ENCODE data around the gene GRIN2C.
A peak's percentile ranks its signal among the peaks of the same experiment; 100 is the strongest.
"Not testable (repeated sequence)": the region's sequence is repeated elsewhere in the genome, so short reads cannot be mapped to it uniquely, and the experiment has no call there.

GRIN2C gene

DNA sequence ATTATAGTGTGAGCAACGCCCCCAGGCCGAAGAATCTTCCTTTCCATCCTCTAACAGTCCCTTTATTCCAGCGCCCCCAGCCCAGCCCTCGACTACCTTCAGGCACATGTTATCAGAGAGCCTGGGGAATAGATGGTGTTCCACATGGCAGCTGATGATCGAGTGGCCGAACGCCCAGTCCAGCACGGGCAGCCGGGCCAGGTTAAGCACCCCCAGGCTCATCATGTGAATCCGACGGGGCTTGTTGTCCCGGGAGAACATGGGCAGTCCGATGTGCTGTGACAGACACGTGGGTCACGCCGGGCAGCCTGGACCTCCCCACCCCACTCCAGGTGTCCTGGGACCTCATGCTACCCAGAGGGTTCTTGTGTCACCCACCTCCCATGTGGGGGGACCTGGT lies 19.6 kb upstream of the GRIN2C start:
- DNase-seq (ENCODE audit: low read depth): no peak

DNA sequence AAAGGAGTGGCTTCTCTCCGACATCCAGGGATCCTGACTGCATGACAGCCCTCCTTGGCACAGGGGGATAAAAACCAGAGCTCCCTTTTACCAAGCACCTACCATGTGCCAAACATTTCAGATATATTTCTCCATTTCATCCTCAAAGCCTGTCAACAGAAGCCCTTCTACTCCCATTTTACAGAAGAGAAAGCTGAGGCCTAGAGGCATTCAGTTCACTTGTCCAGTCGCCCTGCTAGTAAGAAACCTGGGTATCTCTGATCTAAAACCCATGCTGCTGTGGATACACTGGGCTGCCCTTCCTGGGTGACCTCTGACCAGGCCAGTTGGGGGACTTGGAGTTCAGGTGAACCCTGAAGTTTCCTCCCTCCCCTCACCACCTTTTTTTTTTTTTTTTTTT lies 19.0 kb upstream of the GRIN2C start:
- no peak for DNase-seq (ENCODE audit: low read depth)

DNA sequence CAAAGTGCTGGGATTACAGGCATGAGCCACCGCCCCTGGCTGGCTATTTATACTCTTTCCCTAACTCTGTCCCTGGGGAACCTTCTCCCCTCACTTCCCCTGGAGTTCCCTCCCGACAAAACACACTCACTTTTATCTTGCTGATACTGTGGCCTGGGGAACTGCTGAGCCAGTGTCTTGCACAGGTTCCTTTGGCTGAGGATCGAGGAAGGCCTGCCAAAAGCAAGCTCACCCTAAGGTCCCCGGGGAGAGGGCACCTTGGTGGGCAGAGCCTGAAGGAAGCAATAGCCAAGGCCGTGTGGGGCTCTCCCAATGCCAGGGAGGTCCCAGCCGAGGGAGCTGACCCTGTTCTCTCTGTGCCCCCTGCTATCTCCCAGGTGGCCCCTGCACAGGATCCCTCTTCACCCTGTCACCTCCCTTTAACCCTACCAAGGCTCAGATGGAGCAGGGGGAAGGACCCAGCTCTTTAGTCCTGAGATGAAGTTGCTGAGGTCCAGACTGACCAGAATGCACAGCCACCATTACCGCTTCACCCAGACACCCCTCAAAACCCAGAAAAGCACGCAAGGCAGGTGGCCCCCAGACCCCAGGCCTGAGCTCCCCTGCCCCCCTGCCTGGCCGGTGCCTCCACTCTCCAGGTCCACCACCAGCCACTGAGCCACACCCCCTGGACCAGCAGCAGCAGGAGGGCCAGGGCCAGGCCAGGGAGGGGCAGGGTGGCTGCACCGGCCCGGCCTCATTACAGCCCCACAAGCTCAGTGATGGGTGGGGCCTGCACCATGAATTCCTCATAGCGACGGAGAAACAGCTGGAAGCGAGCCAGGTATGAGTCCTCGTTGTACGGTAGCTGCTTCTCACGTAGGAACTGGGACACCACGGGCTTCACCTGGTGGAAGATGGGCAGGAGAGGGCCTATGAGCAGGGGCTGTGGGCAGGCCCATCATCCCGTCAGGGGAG lies 18.2 kb upstream of the GRIN2C start:
- no peak for DNase-seq (ENCODE audit: low read depth)

DNA sequence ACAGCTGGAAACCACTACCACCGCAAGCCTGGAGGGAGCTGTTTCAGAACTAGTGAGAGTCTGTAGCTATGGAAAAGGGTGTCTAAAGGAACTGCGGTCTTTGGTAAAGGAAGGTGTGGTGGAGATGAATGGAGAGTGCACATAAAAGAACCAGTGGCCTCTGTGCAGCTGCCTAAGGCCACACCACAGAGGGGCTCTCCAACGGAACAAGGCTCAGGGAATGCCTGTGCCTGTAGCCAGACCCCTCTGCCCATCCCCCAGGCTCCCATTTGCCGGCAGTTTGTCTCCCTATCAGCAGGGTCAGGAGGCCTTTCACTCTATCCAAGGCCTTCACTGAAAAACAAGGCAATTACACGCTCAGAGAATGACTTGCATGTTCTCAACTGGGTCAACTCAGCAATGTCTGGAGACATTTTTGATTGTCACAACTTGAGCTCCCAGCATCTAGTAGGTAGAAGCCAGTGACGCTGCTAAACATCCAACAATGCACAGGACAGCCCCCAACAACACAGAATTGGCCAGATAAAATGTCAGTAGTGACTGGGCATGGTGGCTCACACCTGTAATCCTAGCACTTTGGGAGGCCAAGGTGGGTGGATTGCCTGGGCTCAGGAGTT lies 16.4 kb upstream of the GRIN2C start:
- no peak for DNase-seq (ENCODE audit: low read depth)

DNA sequence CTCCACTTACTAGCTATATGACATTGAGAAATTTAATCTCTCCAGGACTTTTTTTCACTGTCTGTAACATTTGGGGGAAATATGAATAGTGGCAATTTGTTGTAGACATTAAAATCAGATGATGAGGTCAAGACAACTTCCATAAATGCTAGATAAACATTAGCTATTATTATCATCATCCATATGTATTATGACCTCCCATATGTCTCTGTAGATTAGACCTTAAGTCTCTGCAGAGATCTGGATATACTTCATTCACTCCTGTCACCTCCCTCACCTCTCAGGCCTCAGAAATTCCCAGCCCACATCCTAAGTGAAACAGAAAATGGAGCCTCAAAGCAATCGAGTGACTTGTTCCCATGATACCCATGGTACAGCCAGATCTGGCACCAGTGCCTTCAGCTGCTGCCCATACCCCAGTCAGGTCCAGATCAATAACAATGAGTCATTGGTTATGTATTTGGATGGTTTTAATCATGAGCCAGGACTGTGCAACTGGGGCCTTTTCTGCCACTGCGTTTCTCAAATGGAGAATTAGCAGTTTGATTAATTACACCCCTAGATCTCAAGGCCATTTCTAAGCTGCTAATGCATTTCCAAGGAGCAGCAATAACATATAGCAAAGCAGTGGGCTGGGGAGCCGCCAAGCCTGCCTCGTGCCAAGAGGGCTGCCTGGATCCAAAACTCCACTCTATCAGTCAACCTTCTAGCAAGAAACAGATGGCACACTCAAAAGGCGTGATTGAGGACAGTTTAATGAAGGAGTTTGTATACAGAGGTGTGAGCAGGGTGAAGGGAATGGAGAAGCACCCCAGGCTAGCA lies 15.7 kb upstream of the GRIN2C start:
- DNase-seq (ENCODE audit: low read depth): no peak

DNA sequence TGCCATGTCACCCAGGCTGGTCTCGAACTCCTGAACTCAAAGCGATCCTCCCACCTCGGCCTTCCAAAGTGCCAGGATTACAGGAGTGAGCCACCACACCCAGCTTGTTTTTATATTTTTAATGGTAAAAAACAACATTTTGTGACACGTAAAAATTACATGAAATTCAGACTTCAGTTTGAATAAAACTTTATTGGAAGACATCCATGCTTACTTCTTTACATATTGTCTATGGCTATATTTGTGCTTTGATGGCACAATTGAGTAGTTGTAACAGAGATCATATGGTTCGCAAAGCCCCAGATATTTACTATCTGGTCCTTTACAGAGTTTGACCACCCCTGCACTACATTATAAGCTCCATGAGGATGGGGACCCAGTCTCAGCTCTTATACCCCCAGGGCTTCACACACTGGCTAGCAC lies 14.9 kb upstream of the GRIN2C start:
- DNase-seq (ENCODE audit: low read depth): no peak

DNA sequence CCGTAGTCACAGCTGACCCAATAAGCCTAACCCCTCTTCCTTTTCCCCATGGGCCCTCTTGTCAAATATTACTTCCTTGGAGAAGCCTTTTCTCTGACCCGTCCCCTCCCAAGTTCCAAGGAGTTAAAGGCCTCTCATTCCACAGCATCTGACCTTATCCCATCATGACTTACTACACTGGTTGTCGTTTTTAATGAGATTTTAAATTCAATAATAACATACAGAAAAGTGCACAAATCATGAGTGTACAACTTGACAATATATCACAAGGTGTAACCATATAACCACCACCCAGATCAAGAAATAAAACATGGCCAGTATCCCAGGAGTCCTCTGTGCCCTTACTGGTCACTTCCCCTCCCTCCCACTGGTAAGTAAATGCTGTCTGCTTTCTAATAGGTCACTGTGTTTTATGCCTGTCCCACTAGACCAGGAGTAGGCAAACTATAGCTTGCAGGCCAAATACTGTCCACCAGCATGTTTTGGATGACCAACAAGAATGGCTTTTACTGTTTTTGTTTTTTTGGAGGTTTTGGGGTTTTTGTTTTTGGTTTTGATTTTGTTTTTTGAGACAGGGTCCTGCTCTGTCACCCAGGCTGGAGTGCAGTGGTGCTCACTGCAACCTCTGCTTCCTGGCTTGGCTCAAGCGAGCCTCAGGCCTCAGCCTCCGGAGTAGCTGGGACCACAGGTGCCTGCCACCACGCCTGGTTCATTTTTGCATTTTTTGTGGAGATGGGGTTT lies 14.4 kb upstream of the GRIN2C start:
- DNase-seq (ENCODE audit: low read depth): no peak

DNA sequence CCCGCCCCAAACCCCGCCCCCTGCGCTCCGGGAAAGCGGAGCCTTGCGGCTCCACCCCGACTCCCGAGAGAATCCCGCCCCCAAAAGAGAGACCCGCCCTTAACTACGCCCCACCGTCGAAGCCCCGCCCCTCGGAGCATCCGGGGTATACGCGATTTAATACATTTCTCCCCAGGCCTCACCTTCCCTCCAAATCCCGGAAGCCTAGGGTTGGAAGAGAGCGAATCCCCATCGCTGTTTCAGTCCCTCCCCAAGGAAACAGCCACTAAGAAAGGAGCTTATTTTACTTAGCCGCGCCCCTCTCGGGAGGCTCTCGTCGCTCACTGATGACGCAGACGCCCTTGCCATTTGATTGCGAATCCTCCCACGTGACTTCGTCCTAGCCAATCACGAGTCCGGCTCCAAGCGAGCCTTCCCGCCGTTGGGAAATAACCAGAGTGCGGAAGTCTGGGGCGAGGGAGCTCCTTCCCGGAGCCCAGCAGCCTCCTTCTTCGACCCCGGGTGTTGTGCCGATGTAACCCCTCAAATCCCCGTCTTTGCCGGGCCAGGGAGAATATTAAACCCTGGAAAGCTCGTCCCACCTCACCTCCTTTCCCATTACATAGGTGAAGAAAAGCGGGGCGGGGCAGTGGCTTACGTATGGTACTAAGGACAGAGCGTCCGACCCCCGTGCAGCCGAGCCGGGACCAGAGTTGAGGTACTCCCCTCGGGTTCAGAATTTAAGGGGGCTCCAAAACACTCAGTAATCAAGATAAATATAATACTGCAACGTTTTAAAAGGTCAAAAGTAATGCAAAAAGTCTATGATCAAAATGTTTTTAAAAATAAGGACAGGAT lies 13.6 kb upstream of the GRIN2C start:
- DNase-seq (ENCODE audit: low read depth): peak; percentile 98

DNA sequence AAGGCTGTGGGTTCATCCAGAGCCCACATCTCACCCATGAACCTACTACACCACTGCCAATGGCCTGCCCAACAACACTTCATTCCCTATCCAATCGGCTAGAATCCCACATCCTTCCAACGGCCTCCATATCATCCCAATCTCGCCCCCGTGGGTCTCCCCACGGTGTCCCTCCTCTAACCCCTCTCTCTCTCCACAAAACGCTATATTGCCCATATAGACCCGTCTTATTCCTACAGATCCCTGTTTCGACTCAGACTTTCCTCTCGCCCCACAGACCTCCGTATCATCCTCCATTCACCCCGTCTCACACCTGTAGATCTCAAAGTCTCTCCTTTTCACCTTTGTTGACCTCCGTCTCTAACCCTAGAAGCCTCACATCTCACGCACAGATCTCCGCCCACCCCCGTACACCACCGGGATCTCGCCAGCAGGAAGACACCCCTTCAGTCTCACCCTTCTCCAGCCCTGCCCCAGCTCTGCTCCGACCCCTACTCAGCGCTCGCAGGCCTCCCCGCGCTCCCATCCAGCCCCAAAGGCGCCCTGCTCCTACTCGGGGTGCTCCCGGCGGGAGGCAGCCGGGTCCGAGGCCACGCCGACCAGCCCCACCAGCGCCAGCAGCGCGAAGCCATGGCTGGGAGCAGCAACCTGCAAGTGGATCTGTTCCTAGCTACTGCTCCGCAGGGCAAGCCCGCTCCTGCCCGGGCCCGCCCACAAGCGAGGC lies 12.8 kb upstream of the GRIN2C start, which contains the start of gene FDXR:
Gene FDXR (minus strand): TSS at position 682 of the 724 bp plus-strand sequence. CDS start 50 bp downstream, at position 632.
- DNase-seq (ENCODE audit: low read depth): no peak

DNA sequence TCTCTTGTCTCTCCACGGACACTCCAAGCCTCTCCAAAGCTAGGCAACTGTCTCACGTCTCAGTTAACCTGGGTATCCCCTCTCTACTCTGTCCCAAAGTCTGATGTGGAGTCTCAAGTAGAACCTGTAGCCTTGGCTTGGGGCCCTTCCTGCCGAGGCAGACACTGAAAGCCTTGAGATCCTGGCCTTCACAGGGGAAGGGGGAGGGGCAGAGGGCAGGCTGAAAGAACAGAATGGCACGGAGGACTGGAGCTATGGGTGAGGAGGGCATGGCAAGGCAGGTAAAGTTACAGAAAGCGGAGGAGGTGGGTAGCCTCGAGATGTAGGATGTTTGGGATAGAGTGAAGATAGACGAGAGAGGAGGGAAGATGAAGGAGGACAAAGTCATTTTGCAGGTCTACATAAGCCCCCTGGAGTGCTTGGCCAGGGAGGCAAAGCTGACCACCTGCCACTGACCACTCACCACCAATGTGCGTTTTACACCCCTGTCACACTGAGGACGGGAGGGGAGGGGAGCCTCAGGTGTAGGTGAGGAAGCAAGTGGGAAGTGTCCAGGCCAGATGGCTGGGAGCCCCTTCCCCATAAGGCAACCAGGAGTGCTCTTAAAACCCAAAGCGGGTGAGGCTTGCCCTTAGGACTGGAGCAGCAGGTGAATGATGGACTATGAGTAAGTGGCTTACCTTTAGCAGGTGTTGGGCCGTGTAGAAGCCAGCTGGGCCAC lies 11.8 kb upstream of the GRIN2C start:
- no peak for DNase-seq (ENCODE audit: low read depth)

DNA sequence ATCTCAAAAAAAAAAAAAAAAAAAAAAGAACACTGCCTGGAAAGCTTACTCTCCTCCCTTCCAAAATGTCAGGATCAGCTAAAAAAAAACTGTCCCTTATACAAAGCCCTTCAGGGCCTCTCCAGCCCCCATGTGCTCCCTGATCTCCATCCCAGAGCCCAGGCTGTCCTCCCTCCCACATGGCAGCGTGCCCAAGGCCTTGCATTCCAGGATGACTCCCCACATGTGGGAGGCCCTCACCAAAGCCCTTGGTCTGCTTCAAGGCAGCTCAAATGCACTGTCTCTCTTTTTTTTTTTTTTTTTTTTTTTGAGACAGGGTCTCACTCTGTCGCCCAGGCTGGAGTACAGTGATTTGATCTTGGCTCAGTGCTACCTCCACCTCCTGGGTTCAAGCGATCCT lies 10.8 kb upstream of the GRIN2C start:
- DNase-seq (ENCODE audit: low read depth): peak; percentile 22

DNA sequence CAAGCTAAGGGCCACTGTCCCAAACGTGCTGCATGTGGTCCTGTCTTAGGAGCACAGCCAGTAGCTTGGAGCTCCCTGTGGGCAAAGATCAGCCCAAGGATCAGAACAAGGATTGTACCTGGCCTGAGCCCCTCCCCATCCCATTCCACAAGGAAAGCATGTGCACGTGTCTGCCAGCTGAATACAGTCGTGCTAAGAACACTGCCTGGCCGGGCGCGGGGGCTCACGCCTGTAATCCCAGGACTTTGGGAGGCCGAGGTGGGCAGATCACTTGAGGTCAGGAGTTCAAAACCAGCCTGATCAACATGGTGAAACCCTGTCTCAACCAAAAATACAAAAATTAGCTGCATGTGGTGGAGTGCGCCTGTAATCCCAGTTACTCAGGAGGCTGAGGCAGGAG lies 10.3 kb upstream of the GRIN2C start:
- DNase-seq (ENCODE audit: low read depth): not testable (repeated sequence)

DNA sequence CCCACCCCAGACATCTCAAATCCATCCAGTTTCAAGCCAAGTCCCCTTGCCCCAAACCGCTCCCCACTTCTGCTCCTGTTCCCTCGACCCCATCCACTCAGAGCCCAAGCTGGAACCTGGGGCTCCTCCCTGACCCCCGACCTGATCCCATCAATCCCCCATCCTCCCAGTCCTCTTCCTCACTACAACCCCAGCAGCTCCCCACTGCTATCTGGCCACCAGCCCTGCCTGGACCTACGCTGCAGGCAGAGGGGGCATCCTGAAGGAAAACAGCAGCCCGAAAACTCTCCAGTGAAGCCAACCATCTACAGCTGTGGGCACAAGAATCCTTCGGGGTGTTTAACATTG lies 9.2 kb upstream of the GRIN2C start:
- DNase-seq (ENCODE audit: low read depth): no peak

DNA sequence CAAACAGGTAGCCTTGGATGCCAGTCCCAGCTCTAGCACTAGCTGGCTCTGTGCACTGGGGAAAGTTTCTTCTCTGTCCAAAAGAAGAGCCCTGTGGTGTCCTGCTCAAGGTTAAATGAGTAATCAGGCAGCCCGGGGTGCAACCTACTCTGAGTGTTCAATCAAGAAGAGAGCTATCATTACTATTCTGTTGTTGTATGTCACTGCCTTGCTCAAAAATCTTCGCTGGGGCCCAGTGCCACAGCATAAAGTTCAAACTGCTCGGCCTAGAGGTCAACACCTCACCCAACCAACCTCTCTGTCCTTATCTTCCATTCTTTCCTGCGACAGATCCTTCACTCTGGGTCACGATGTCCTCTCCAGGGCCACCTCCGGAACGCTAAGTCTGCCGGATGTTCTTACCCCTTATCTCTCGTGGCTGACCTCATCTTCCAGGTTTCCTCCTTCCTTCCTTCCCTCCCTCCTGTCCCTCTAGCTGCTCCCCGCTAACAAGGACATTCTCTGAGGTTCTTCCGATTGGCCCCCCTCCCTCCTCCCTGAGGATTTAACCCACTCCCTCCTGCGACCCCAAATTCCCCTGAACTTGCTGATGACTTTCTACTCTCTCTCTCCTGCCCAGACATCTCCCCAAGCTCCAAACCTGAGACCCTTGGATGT lies 8.7 kb upstream of the GRIN2C start:
- no peak for DNase-seq (ENCODE audit: low read depth)

DNA sequence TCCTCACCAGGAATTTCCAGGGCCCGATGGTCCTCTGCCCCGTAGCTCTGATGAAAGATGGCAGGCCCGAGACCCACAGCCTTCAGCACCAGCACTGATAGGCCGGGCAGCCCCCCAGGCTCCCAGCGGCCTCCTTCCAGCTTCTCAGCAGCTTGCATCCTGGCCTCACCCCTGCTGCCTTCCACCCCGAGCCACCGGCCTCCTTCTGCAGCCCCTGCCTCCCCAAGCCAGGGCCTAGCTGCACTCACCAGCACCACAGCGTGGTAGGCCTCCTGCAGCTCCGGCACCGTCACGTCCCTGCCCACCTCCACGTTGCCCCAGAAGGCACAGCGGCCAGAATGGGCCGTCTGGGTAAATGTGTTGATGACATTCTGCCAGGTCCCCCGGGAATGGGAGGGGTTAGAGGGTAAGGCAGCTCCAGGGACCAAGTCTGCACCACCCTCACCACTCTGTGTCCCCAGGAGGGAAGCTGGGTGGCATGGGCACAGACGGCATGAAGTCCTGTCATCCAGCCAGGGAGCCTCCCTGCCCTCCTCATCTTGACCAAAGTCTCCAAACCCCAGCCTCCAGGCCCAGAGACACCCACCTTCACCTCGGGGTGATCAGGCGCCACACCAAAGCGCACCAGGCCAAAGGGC lies 6.6 kb upstream of the GRIN2C start:
- no peak for DNase-seq (ENCODE audit: low read depth)

DNA sequence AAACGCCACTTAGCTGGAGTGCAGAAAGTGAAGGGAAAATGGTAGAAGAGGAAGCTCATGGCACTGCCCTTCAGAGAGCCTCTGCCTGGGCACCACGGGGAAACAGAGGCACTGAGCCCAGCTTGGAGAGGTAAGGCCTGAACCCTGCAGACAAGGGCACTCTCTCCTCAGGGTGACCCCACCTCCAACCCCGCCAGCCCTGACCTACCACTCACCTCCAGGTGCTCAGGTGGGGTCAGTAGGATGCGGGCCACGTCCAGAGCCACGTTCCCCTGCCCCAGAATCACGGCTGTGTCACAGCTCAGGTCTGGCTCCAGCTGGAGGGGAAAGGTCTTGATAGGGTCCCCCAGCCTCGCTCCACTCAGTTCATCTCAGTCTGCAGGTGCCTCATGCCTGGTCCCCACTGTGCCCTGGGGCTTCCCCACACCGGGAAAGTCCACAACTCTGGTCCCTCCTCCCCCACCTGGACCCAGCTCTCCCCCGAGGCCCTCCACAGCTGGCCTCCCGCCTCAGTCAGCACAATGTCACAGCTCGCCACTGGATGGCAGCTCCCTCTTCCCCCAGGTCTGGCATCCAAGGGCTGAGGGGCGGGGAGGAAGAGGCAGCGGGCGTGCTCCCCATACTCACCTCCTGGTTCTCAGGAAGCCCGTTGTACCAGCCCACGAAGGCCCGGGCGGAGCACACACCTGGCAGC lies 6.0 kb upstream of the GRIN2C start:
- no peak for DNase-seq (ENCODE audit: low read depth)

DNA sequence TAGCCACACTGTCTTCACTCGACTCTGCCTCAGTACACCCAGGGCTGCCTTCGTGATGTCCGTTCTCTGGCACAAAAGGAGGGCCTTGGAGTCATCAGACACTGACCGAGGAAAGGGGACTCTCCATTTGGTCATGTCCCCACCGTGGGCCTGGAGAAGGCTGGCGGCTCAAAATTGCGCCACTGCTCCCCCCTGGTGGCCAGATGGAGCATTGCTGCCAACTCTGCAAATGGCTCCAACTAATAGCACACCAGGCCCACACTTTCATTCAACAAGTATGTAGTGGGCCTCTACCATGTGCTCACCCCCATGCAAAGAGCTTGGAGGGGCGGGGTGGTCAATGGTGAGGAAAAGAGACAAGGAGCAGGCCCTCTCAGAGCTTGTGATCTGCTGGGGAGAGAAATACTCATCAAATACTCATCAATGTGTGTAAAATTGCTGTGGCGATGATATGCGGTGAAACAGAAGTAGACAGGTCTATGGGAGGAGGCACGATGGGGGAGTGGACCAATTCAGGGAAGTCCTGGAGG lies 5.2 kb upstream of the GRIN2C start:
- DNase-seq (ENCODE audit: low read depth): no peak

Measured in GM04503 (cell line).